Natural killer cell treated with Interleukin-12 subunit alpha and Interleukin-12 subunit beta and Interleukin-15 and Interleukin-18, amount 100 ng/mL, for 72 hours (primary cell): ENCODE data around the gene SLC26A3. TPM values are rescaled to one million over a fixed set of nuclear protein-coding genes. Genes with fewer than 3 reads are reported as not detected.

Experiments used
- ATAC-seq, 2 donors: fragments of 150-1000 bp; cut with Tn5 transposase in 1 of 2; sonication (Bioruptor Pico), chemical (Tn5 transposase) in 1 of 2; 2 replicates each; pipeline ENCODE4 v1.10.0; 2021
- DNase-seq: peaks from one replicate; pipeline ENCODE4 v3.0.0; 2022; ENCODE audit warnings: low spot score
- H3K27ac Mint-ChIP-seq, 2 donors: 1 replicate in 1 of 2; 2 replicates in 1 of 2; pipeline ENCODE4 v1.8.0; 2022; ENCODE audit warnings: mixed read lengths in 2 of 2, mild to moderate bottlenecking in 1 of 2, moderate library complexity in 1 of 2
- H3K27me3 Mint-ChIP-seq, 2 donors: 1 replicate in 1 of 2; 2 replicates in 1 of 2; pipeline ENCODE4 v1.8.0; 2022; ENCODE audit warnings: mixed read lengths in 2 of 2
- H3K36me3 Mint-ChIP-seq: one replicate; pipeline ENCODE4 v1.8.0; 2022; ENCODE audit warnings: mixed read lengths
- H3K4me1 Mint-ChIP-seq, 2 donors: 1 replicate in 1 of 2; 2 replicates in 1 of 2; pipeline ENCODE4 v1.8.0; 2022; ENCODE audit warnings: low read depth in 2 of 2, mixed read lengths in 2 of 2, mild to moderate bottlenecking in 1 of 2
- H3K4me3 Mint-ChIP-seq: one replicate; pipeline ENCODE4 v1.8.0; 2022; ENCODE audit warnings: mixed read lengths
- H3K9me3 Mint-ChIP-seq: 2 replicates; pipeline ENCODE4 v1.8.0; 2022; ENCODE audit warnings: mixed read lengths
- total RNA-seq, 2 donors: library from RNA; stranded (reverse); gene quantifications; one replicate each; pipeline ENCODE4 v1.2.3, GENCODE V29; 2022

Gene SLC26A3
- total RNA-seq, 2 donors from 2014 or later: not detected

GRCh38 chr7:107718456-107719193 lies 84.4 kb downstream of the SLC26A3 start:
- H3K27me3 Mint-ChIP-seq: peaks cover 10 to 15% of the 10 kb centered on the region in 2 donors
- H3K27ac Mint-ChIP-seq: no peak overlapping the region
- no peaks in the 10 kb centered on the region for H3K9me3 Mint-ChIP-seq
- DNase-seq (no peak), ATAC-seq (no peak)
- H3K4me1 Mint-ChIP-seq: no peaks in the 10 kb centered on the region
- no peaks in the 10 kb centered on the region for H3K36me3 Mint-ChIP-seq
- H3K4me3 Mint-ChIP-seq: no peak overlapping the region

GRCh38 chr7:107715531-107715930 lies 87.5 kb downstream of the SLC26A3 start:
- no peaks in the 10 kb centered on the region for H3K4me1 Mint-ChIP-seq
- no peak overlapping the region for H3K4me3 Mint-ChIP-seq
- H3K27me3 Mint-ChIP-seq: peaks cover 7 to 15% of the 10 kb centered on the region in 2 donors

More at GRCh38 chr7:107715531-107715930, 87.5 kb downstream of the SLC26A3 start:
- Mint-ChIP-seq H3K27ac (no peak overlapping the region), H3K9me3 (no peaks in the 10 kb centered on the region), H3K36me3 (no peaks in the 10 kb centered on the region)
- ATAC-seq (no peak), DNase-seq (no peak)

Other genes starting within 250 kb of the SLC26A3 start
- 10 to 100 TPM; 41.0 to 56.2 TPM for gene COG5, start 239.3 kb downstream of the SLC26A3 start, total RNA-seq
- gene DUS4L, start 239.3 kb downstream of the SLC26A3 start, total RNA-seq: 10 to 100 TPM in 1 of 2 donors, 1 to 10 TPM in 1; 6.4 to 10.0 TPM
- 10 to 100 TPM; 37.7 to 43.0 TPM for gene BCAP29, start 223.0 kb downstream of the SLC26A3 start, total RNA-seq
- 1 to 10 TPM in 1 of 2 donors, under 1 TPM in 1; 0.19 to 1.1 TPM for gene SLC26A4, start 142.4 kb downstream of the SLC26A3 start, total RNA-seq
- gene CBLL1, start 59.1 kb downstream of the SLC26A3 start, total RNA-seq: 10 to 100 TPM; 40.8 to 42.8 TPM
- gene DLD, start 88.0 kb upstream of the SLC26A3 start, total RNA-seq: 10 to 100 TPM; 67.7 to 85.5 TPM
- gene LAMB1, start 199.9 kb upstream of the SLC26A3 start, total RNA-seq: not detected